Measurements from ENCODE around the gene VN1R5. TPM values are rescaled to one million over a fixed set of nuclear protein-coding genes. Genes with fewer than 3 reads are reported as not detected.
"Not testable (repeated sequence)": the region's sequence is repeated elsewhere in the genome, so short reads cannot be mapped to it uniquely, and the experiment has no call there.

VN1R5 gene
- total RNA-seq: not detected
- long read RNA-seq: 0 reads

- H3K9me3 ChIP-seq; DNase-seq; H3K4me3 ChIP-seq; H3K36me3 ChIP-seq; ATAC-seq; intact Hi-C loops (cut with DNase I); H3K27ac ChIP-seq; H3K27me3 ChIP-seq; H3K4me1 ChIP-seq: not testable (repeated sequence)
- 69% methylated on average over 1 of the region's 1 CpG for WGBS (ENCODE audit: insufficient coverage, low coverage, low lambda C conversion rate, missing lambda C conversion rate)
Measured at GRCh38 chr1:247255772-247256171, at the start of gene VN1R5. VN1R5 (plus strand) TSS chr1:247256072.

- no peak overlapping the region for H3K27ac ChIP-seq
- ATAC-seq (no peak), DNase-seq (no peak)
- 47% methylated on average over 2 of the region's 2 CpGs for WGBS (ENCODE audit: insufficient coverage, low coverage, low lambda C conversion rate, missing lambda C conversion rate)
- H3K36me3 ChIP-seq: no peaks in the 10 kb centered on the region
- TF ChIP-seq POLR2A (IDR thresholded peaks at IDR 0.05): no peak
- no peak for TF ChIP-seq CTCF (IDR thresholded peaks at IDR 0.05)
- intact Hi-C loops (cut with DNase I): no loop called here
- H3K4me1 ChIP-seq: peaks cover 0 to 7% (median 1%) of the 10 kb centered on the region in 4 donors
- H3K9me3 ChIP-seq: no peaks in the 10 kb centered on the region
- no peaks in the 10 kb centered on the region for H3K27me3 ChIP-seq
- H3K4me3 ChIP-seq: peak overlapping the region in 1 of 3 donors; percentile 81
Measured at GRCh38 chr1:247209396-247209795, 46.5 kb upstream of the VN1R5 start.

- DNase-seq (no peak), ATAC-seq (peak in 1 of 4 donors; percentile 1)
- intact Hi-C loops (cut with DNase I): no loop called here
- no peaks in the 10 kb centered on the region for H3K36me3 ChIP-seq
- TF ChIP-seq POLR2A (IDR thresholded peaks at IDR 0.05): no peak
- TF ChIP-seq CTCF (IDR thresholded peaks at IDR 0.05): no peak
- peaks cover 0 to 7% (median 1%) of the 10 kb centered on the region in 4 donors for H3K4me1 ChIP-seq
- H3K27ac ChIP-seq: peak overlapping the region; percentile 75 to 93 (median 77)
- peak overlapping the region; percentile 77 to 90 (median 81) for H3K4me3 ChIP-seq
- H3K27me3 ChIP-seq: no peaks in the 10 kb centered on the region
- H3K9me3 ChIP-seq: no peaks in the 10 kb centered on the region
- WGBS (ENCODE audit: insufficient coverage, low coverage, low lambda C conversion rate, missing lambda C conversion rate): 7% methylated on average over 5 of the region's 5 CpGs
Measured at GRCh38 chr1:247210062-247210375, 45.9 kb upstream of the VN1R5 start.

- Histone ChIP-seq H3K27me3 (no peaks in the 10 kb centered on the region), H3K9me3 (no peaks in the 10 kb centered on the region), H3K4me1 (peaks cover 0 to 7% (median 1%) of the 10 kb centered on the region in 4 donors), H3K36me3 (no peaks in the 10 kb centered on the region), H3K4me3 (peak overlapping the region; percentile 77 to 90 (median 81)), H3K27ac (peak overlapping the region; percentile 75 to 93 (median 77))
- intact Hi-C loops (cut with DNase I): no loop called here
- ATAC-seq: peak; percentile 100
- DNase-seq: peak; percentile 98 to 99 (median 98)
- no peak for TF ChIP-seq CTCF (IDR thresholded peaks at IDR 0.05)
- peak; percentile 86 for TF ChIP-seq POLR2A (IDR thresholded peaks at IDR 0.05)
- under 1% methylated on average over 15 of the region's 49 CpGs for WGBS (ENCODE audit: insufficient coverage, low coverage, low lambda C conversion rate, missing lambda C conversion rate)
Measured at GRCh38 chr1:247210376-247211117, 45.3 kb upstream of the VN1R5 start.

GRCh38 chr1:247211339-247211738, 44.5 kb upstream of the VN1R5 start:
- TF ChIP-seq CTCF (IDR thresholded peaks at IDR 0.05): no peak
- TF ChIP-seq POLR2A (IDR thresholded peaks at IDR 0.05): no peak
- Histone ChIP-seq H3K36me3 (no peaks in the 10 kb centered on the region), H3K27ac (no peak overlapping the region), H3K4me1 (peaks cover 0 to 7% (median 1%) of the 10 kb centered on the region in 4 donors), H3K4me3 (no peak overlapping the region), H3K27me3 (no peaks in the 10 kb centered on the region), H3K9me3 (no peaks in the 10 kb centered on the region)
- ATAC-seq (no peak), DNase-seq (no peak)
- WGBS (ENCODE audit: insufficient coverage, low coverage, low lambda C conversion rate, missing lambda C conversion rate): 68% methylated on average over 5 of the region's 7 CpGs
- intact Hi-C loops (cut with DNase I): no loop called here
